ENCODE results near the gene PGA5.
"Not testable (repeated sequence)": the region's sequence is repeated elsewhere in the genome, so short reads cannot be mapped to it uniquely, and the experiment has no call there.

PGA5 gene

GRCh38 chr11:61198948-61199523 is 41.9 kb upstream of the PGA5 start:
- Histone ChIP-seq H3K27me3 (no peaks in the 10 kb centered on the region), H3K9me3 (no peaks in the 10 kb centered on the region), H3K4me1 (no peaks in the 10 kb centered on the region), H3K4me3 (ENCODE audit: low read depth, low read length) (no peak overlapping the region), H3K36me3 (no peaks in the 10 kb centered on the region)
- DNase-seq: no peak
- no peak for TF ChIP-seq CTCF (IDR thresholded peaks at IDR 0.05; ENCODE audit: low read depth, low read length)

DNA sequence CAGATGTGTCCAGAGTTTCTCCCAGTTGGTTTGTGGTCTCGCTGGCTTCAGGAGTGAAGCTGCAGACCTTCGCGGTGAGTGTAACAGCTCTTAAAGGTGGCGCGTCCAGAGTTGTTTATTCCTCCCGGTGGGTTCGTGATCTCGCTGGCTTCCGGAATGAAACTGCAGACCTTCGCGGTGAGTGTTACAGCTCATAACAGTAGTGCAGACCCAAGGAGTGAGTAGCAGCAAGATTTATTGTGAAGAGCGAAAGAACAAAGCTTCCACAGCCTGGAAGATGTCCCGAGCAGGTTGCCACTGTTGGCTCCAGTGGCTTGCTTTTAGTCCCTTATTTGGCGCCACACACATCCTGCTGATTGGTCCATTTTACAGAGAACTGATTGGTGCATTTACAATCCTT is 39.5 kb upstream of the PGA5 start:
- Histone ChIP-seq H3K36me3 (no peaks in the 10 kb centered on the region), H3K4me1 (no peaks in the 10 kb centered on the region), H3K9me3 (no peaks in the 10 kb centered on the region), H3K4me3 (ENCODE audit: low read depth, low read length) (no peak overlapping the region), H3K27me3 (no peaks in the 10 kb centered on the region)
- TF ChIP-seq CTCF (IDR thresholded peaks at IDR 0.05; ENCODE audit: low read depth, low read length): no peak
- DNase-seq: no peak

- DNase-seq; H3K4me3 ChIP-seq (ENCODE audit: low read depth, low read length); H3K9me3 ChIP-seq; H3K27me3 ChIP-seq; H3K36me3 ChIP-seq; H3K4me1 ChIP-seq: not testable (repeated sequence)
These were observed 37.8 kb upstream of the PGA5 start, which contains the start of gene PGA3 for GRCh38 chr11:61202950-61203746. PGA3 (plus strand) TSS chr11:61203515; CDS start chr11:61203565, 50 bp downstream.

GRCh38 chr11:61203873-61204272 is 37.1 kb upstream of the PGA5 start:
- H3K36me3 ChIP-seq; H3K4me3 ChIP-seq (ENCODE audit: low read depth, low read length); H3K4me1 ChIP-seq; DNase-seq; H3K9me3 ChIP-seq; H3K27me3 ChIP-seq: not testable (repeated sequence)

GRCh38 chr11:61204502-61205059 is 36.4 kb upstream of the PGA5 start:
- not testable (repeated sequence) for H3K4me3 ChIP-seq (ENCODE audit: low read depth, low read length); H3K4me1 ChIP-seq; H3K36me3 ChIP-seq; DNase-seq; H3K9me3 ChIP-seq; H3K27me3 ChIP-seq

DNA sequence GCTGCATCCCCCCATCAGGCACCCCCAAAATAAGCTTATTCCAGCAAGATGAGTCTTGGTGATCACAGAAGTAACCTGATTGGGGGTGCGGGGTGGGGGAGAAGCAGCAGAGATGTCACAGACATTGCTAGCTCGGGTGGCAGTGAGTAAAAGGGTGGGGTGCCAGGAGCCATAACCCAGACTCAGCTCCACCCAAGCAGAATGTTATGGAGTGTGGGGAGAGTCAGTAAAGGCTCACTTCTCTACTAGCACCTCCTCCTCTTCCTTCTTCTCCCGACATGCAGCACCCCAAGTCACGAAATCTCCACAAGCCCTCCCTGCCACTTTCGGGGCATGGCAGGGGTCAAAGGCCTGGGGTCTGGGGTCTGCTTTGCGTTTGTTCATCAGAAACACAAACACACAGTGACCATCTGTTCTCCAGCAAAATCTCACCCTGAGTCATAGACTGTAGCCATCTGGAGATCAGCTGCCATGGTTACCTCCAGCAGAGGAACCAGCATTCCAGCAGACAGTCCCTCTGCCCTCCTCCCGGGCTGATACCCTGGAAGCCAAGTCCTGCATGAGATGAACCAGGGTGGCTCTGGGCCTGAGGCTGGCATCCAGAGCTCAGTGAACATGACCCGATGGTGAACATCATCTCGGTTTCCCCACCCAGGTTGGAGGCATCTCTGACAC is 33.2 kb upstream of the PGA5 start:
- not testable (repeated sequence) for H3K9me3 ChIP-seq; H3K36me3 ChIP-seq; H3K4me3 ChIP-seq (ENCODE audit: low read depth, low read length); H3K27me3 ChIP-seq; H3K4me1 ChIP-seq; DNase-seq

DNA sequence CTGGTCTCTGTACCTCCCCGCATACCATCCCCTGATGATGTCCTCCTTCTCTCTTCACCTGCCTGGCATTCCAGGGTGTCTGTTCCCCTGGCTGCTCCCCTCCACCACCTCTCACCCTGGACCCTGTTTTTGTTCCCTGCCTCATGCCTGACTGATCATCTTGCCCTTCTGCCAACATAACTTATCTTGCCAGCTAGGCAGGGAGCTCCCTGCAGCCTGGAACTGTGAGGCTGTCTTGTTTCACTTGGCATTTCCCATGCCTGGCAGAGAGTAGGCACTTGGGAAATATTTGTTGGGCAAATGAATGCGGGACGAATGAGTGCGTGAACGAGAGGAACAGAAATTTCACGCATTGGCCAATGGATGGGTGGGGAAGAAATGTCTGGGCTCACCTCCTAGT is 30.3 kb upstream of the PGA5 start:
- H3K4me1 ChIP-seq; H3K9me3 ChIP-seq; H3K4me3 ChIP-seq (ENCODE audit: low read depth, low read length); H3K36me3 ChIP-seq; H3K27me3 ChIP-seq; DNase-seq: not testable (repeated sequence)

DNA sequence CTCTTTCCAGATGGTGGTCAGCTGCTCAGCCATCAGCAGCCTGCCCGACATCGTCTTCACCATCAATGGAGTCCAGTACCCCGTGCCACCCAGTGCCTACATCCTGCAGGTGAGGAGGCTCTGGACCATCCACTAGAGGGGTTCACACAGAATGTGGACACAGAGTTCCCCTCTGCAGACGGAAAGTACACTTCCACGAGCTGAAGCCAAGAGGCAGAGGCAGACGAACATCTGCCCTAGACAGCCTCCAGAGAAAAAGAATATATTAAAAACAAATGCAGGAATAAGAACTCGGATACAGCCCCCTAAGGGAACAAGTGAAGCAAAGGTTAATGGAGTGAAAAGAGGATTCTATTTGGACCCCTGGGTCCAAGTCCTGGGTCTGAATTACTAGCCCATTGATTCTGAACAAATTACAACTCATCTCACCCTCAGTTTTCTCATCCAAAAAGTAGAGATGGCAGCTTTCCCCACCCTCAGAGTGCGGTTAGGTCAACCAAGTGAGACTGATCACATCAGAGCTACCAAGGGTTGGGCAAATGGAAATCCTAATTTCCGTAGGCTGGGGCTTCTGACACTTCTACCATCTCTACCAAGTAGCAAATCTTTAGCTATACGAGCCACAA is 29.5 kb upstream of the PGA5 start:
- not testable (repeated sequence) for DNase-seq; H3K9me3 ChIP-seq; H3K36me3 ChIP-seq; H3K4me1 ChIP-seq; H3K27me3 ChIP-seq; H3K4me3 ChIP-seq (ENCODE audit: low read depth, low read length)

DNA sequence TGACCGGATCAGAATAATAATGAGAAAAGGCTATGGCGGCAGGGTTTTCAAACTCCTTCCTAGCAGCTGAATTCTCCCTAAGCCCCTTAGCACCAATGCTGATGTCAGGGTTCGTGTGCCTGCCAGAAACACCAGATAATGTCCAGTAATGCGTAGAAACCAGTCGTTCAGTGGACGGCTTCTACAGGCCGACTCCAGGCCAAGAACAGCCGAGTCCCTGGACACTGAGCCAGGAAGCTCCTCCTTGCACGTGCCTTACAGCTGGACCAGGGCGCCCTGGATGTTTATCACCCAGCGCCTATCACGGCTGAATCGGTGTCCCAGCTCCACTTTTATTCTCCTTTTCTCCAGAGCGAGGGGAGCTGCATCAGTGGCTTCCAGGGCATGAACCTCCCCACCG is 28.8 kb upstream of the PGA5 start:
- not testable (repeated sequence) for H3K4me3 ChIP-seq (ENCODE audit: low read depth, low read length); DNase-seq; H3K9me3 ChIP-seq; H3K27me3 ChIP-seq; H3K36me3 ChIP-seq; H3K4me1 ChIP-seq

GRCh38 chr11:61213711-61214324 is 27.2 kb upstream of the PGA5 start:
- not testable (repeated sequence) for H3K27me3 ChIP-seq; DNase-seq; H3K36me3 ChIP-seq; H3K4me1 ChIP-seq; H3K4me3 ChIP-seq (ENCODE audit: low read depth, low read length); H3K9me3 ChIP-seq

DNA sequence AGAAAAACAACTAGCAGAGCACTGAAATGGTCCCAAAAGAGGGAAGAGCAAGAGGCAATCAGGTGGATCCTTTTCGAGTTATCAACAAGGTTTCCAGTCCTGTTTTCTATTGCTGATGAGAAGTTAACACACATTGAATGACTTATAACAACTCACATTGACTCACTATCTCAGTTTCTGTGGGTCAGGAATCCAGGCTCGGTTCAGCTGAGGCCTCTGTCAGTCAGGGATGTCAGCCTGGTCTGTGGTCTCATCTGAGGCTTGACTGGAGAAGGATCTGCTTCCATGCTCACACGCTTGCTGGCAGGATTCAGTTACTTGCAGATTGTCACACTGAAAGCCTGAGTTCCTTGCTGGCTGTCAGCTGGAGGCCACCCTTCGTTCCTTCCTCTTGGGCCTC is 22.7 kb upstream of the PGA5 start:
- DNase-seq: not testable (repeated sequence)

DNA sequence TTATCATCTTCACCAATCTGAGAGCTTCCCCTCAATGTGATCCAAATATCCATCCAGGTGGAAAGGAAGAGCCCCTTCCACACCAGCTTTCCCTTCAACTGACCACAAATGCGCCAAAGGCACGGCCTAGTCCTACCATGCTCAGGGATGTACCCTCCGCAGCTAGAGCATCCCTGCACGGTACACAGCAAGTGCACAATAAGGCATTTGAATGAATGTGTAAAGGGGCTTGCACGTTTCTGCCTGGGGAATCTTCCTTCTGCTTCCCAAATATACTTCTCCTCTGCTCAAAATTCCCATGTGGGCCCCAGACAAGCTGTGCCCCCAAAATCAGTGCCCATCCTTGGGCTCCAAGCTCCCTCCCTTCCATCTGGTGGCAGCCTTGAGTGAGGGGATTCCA is 22.0 kb upstream of the PGA5 start:
- H3K4me3 ChIP-seq (ENCODE audit: low read depth, low read length): not testable (repeated sequence)

More for the DNA sequence above, 22.7 kb upstream of the PGA5 start:
- not testable (repeated sequence) for H3K4me3 ChIP-seq (ENCODE audit: low read depth, low read length); H3K9me3 ChIP-seq; H3K4me1 ChIP-seq; H3K36me3 ChIP-seq; H3K27me3 ChIP-seq

DNA sequence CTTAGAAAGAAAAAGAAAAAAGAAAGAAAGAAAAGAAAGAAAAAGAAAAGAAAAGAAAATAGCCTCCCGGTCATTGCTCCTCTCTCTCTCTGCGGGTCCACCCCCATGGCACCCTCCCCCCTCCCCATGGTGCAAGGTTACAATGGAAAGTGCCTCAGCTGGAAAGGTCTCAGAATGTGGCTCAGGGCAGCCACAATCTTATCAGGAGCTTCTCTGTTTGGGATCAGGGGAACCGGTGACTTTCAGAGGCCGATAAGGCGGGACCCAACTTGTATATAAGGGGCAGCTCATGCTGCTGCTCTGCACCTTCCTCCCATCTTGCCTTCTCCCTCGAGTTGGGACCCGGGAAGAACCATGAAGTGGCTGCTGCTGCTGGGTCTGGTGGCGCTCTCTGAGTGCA is 18.9 kb upstream of the PGA5 start, which contains the start of gene PGA4:
PGA4 (plus strand) TSS at position 301 of the 400 bp plus-strand sequence; CDS start at position 355, 54 bp downstream.
- DNase-seq; H3K27me3 ChIP-seq; H3K9me3 ChIP-seq; H3K4me3 ChIP-seq (ENCODE audit: low read depth, low read length); H3K4me1 ChIP-seq; H3K36me3 ChIP-seq: not testable (repeated sequence)

More for the DNA sequence above, 22.0 kb upstream of the PGA5 start:
- H3K27me3 ChIP-seq, H3K36me3 ChIP-seq, DNase-seq, H3K9me3 ChIP-seq, H3K4me1 ChIP-seq: not testable (repeated sequence)

All from BE2C (cell line).